Cerebellar nuclear complex (tissue), 1 donor: Measurements from ENCODE around the gene TEX264.

Experiments
- DNase-seq, 2 experiments: peaks; one replicate each; lab custom pipeline; 2025; lab: John Stamatoyannopoulos, UW

The TEX264 gene

GRCh38 chr3:51675201-51675611, 4.2 kb downstream of the TEX264 start:
- DNase-seq: no peak

DNA sequence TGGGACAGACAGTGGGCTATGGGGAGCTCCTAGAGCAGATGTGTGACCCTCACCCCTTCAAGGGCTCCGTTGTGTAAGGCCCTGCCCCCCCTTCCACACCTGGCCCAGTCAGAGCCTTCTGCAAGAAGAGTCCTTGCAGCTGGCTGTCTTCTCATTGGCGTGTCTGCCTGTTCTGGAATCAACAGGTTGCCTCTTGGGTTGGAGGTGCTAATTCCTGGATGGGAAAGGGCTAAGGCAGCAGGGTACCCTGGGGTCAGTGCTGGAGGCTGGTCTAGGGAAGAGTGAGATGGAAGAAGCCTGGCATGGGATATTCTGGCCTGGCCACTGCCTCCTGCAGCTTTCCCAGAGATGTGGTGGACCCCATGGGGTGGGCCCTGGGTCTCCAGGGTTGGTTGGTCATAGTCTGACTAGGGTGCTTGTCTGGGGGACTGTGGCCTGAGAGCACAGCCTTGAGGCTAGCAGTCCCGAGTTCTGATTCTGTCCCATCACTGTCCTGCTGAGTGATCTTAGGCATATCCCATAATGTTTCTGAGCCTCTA, 5.1 kb downstream of the TEX264 start:
- DNase-seq: no peak

DNA sequence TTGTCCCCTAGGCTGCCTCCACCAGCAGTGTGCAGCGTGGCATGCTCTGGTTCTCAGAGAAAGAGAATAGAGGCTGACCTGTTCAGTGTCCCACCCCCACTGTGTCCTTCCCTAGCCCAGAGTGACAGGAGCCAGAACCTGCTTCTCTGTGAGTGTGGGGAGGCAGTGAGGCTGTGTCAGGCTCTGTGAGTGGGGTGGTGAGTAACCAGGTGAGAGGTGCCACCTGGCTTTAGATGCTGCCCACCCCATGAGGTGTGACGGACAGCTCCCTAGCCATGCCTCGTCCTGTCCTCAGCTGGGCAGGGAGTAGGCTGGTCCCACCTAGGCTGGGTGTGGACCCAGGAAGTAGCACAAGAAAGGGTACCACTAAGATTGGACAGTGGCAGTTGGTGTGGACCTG, 6.3 kb downstream of the TEX264 start:
- DNase-seq: no peak

DNA sequence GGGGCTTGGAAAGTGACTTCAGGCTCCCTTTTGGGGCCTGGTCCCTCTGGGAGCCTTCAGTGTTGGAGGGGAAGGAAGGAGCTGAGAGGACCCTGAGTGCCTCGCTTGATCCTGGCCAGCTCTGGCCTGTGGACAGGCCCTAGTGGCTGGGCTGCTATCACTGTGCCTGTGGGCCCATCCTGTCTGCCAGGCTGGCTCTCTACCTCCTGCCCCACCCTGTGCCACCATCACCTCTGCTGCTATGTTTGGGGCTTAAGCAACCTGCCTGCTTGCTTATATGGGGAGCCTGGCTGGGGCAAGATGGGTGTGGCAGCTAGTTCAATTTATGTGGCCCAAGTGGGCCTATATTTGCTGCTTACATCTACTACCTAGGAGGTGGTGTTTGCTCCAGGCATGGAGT, 7.1 kb downstream of the TEX264 start:
- DNase-seq: no peak

DNA sequence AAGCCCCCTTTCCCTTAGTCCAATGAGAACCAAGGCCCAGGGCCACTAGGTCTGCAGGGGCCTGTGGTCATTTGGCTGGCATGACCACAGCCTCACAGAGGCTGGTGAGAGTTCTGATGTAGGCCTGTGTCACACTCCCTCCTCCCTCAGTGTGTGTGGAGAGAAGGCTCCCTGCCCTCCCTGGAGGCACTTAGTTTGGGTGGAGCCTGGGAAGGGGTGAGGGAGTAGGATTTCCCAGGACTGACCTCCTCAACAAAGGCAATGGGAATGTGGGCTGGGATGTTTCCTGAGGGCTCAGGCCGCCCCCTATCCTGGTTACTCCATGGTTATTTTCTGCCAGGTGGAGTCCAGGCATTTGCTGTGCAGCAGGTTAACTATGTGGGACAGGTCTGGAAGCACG, 7.6 kb downstream of the TEX264 start:
- no peak for DNase-seq

DNA sequence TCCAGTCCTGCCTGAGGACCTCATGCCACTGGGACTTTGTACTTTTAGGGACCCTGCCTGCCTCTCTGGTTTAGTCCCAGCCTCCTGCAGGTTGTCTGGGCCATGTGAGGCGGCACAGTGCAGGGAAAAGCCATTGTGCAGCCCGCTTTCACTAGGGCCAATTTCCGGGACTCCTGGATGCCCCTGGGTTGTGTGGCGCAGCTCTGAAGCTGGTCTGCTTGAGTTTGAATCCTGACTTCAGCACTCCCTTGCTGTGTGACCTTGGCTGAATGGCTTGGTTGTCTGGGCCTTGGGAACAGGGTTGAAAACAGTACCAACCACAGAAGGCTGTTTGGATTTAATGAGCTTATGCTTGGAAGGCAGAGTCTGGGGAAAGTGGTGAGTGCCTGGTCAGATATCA, 8.3 kb downstream of the TEX264 start:
- no peak for DNase-seq

DNA sequence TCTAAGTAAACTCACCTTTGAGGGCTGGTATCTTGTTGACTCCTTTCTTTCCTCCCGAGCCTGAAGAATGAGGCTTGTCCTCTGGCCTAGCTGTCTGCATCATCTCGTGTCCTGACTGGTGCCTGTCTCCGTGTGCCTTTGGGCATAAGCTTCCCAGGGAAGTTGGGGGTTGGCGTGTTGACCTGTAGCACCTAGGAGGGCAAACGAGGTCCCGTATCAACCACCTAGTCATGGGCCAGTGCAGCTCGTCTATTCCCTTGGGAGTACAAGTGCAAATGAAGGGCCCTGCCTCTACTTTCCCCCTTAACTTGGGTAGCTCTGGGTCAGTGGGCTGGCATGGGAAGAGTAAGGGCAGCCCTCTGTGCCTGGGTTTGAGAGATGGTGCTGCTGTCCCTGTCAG, 8.7 kb downstream of the TEX264 start:
- no peak for DNase-seq

DNA sequence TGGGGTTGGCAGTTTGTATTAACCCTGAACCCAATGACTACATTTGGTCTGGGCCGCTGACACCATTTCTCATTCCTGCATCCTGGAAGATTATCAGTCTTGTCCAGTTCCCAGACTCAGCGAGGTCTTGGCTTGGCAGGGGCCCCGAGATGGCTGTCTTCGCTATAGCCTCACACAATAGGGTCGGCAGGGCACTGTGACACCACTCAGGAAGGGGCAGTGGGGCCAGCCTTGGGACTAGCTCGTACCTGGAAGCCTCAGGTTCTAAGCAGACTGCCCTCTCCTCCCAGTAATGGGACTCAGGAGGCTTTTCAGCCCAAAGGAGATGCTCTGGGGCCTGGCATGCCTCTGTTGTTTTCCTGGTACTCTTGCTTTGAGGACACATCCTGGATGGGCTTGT, 9.1 kb downstream of the TEX264 start:
- no peak for DNase-seq

DNA sequence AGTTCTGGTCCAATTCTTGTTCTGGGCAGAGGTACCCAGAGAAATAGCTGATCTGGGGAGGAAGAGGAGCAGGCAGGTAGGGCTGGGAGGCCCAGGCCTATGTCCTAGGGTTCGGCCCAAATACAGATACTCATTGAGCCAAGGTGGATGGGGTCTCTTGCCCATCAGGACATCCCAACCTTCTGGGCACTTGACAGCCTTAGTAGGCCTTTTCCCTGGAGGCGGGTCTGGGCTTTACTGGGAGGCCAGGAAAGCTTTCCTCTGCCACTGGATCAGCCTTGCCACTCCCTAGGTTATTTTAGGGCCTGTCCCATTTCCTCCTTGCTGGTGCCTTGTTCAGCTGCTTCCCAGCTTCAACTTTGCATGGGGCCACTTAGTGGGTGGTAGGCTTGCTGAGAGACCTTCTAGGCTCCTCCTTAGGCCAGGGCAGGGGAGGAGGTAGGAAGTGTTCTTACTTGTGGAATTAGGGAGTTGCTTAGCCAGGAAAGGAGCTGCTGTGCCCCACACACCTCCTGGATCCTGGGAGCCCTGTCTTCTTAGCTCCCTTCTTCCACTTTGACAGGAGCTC, 9.7 kb downstream of the TEX264 start:
- no peak for DNase-seq

- no peak for DNase-seq
Observed at GRCh38 chr3:51681453-51681852, 10.4 kb downstream of the TEX264 start.

DNA sequence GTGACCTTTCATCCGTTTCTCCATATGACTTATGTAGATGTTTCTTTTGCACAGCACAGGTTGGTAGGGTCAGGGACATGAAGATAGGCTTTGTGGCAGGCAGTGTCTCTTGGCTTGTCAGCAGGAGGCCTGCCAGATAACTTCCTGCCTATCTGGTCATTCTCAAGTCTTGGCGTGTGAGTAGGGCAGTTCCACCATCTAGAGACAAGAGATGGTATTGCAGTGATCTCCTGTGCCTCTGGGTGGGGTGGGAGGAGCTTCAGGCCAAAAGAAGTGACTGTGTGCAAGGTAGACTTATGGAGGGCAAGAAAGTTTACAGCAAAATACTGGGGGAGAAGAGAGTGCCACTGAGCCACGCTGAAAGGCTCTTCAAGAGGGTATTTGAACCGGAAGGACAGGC, 11.0 kb downstream of the TEX264 start:
- DNase-seq: peak in 1 of 2 experiments; percentile 10

- no peak for DNase-seq
Observed at GRCh38 chr3:51682526-51682925, 11.5 kb downstream of the TEX264 start.

DNA sequence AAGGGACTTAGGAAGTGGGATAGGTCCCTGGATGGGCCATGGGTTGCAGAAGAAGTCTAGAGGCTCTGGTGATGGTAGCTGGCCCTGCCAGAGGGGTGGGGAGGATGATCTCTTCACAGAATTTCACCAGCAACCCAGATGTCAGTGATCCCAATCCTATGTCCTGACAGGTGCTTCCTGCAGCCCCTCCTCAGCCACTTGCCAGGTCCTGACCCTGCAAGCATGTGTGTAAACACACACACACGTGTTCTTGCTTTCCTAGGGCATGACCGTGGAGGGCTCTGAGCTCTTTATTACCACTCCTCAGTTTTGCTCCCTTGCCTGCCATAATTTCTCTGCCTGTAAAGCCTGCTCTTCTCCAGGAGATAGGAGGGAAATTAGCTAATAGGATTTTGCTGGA, 12.5 kb downstream of the TEX264 start:
- no peak for DNase-seq

DNA sequence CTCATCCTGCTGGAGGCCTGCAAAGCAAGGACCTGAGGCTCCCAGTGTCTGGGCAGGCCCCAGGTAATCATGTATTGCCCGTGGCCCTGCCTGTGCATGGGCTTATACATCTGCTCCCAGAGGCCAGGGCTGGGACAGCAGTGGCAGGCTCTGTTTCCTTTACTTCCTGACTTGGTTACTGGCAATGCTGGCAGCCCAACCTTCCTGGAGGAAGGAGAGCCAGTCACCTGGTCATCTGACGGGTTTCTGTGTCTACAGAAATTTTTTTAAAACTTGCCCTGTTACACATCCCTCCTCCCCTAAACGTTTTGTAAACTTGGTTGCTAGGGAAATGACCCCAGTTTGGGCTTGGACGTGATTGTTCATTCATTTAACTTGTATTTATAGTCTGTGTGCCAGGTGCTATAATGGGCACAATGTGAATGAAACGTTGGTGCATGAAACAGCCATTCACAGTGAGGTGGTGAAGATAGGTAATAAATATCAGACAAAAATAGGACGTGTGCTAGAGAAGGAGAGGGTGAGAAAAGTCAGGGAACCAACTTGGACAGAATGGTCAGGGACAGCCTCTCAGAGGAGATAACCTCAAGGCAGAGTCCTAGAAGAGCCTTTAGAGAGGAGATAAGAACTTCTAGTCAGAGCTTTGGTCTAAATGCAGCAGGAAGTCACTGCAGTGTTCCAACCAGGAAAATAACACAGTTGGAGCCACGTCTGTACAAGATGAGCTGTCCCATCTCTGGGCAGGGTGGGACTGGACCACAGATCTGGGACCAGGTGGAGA, 14.1 kb downstream of the TEX264 start:
- no peak for DNase-seq

DNA sequence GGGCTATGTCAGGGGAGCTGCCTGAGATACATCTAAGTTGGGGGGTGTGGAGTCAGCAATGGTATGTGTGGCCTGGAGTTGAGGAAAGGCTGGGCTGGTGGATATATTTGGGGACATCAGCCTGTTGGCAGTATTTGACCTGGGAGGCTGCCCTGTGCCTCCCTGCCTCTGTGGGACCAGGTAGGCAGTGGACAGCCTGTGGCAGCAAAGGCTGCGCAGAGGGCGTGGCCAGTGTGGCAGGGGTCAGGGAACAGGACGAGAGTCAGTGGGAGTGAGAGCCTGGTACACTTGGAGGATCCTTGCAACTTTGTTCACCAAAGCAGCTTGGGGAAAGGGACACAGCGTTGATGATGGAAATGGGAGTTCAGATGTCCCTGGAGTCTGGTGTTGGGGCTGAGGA, 15.0 kb downstream of the TEX264 start:
- DNase-seq: no peak

DNA sequence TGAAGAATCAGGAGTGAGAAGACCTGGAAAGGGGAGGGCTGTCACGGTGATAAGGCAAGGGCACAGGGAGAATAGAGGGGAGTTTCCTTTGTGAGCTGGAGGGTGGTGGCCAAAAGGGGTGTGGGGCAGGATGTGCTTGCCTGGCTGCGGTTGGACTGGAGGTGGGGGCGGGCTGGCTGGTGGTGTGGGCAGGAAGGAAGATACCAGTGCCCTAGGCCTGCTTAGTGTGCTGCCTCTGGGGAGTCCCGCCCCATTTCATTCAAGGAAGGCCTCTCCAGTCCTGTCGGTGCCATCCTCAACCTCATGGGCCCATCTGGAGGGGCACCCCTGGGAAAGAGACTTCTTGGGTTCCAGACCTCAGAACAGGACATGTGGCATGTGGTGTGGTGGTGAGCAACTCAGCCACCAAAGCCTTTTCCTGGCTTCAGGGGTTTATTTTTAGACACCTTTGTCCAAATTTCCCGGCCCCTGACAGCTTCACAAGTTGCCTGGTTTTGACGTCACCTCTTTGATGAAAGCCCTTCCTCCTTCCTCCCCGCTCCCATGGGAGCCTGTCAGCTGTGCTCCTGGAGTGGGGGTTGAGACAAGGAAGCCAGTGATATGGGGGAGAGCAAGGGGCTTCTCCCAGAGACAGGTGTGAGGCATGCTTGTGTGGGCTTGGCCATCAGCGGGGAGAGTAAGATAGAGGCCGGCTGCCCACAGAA, 15.6 kb downstream of the TEX264 start:
- DNase-seq: no peak

GRCh38 chr3:51687431-51688205, 16.6 kb downstream of the TEX264 start:
- no peak for DNase-seq

- DNase-seq: no peak
Observed at GRCh38 chr3:51688206-51688600, 17.2 kb downstream of the TEX264 start.

- DNase-seq: no peak
Observed at GRCh38 chr3:51691021-51691420, 20.0 kb downstream of the TEX264 start.

GRCh38 chr3:51691949-51692348, 20.9 kb downstream of the TEX264 start:
- no peak for DNase-seq

DNA sequence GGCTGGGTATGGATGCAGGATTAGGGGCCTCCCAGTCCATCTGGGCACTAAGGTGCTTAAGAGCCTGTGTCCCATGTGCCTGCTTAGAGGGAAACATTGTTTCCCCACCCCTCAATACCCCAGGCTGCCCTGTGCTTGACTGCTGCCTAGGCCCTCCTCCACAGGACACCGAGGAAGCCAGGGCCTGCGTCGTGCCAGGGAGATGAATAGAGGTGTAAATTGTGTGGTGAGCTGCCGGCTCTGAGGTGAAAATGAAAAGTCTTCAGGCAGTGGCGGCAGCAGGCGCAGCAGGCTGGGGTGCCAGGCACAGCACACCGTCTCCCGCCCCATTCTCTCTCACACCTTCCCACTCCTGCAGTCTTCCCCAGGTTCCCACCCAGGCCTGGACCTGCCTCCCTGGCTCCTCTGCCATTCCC, 21.9 kb downstream of the TEX264 start:
- no peak for DNase-seq

GRCh38 chr3:51696954-51697353, 25.9 kb downstream of the TEX264 start:
- no peak for DNase-seq
